Keratinocyte (primary cell): ENCODE measurements around the gene PCCA. TPM values are rescaled to one million over a fixed set of nuclear protein-coding genes. Genes with fewer than 3 reads are reported as not detected.

Experiments used
- DNase-seq: peaks from one replicate; pipeline ENCODE4 v3.0.0-alpha.2; 2011; ENCODE audit warnings: low read depth, missing footprints, low spot score
- FAIRE-seq: peaks from 2 replicates; lab custom pipeline; 2011; peaks lifted over from hg19 to GRCh38; lab: Jason Lieb, UNC
- H2AFZ ChIP-seq: 2 replicates; pipeline ENCODE4 v1.6.0; 2012; ENCODE audit warnings: low read length, control low read depth, inconsistent platforms; ENCODE audit not compliant: control insufficient read depth
- H3K27ac ChIP-seq: 2 replicates; pipeline ENCODE4 v1.5.1; 2011; ENCODE audit warnings: low read length; ENCODE audit not compliant: control insufficient read depth, insufficient read depth
- H3K27me3 ChIP-seq: 3 replicates; pipeline ENCODE4 v1.6.0; 2011; ENCODE audit warnings: low read length; ENCODE audit not compliant: control insufficient read depth, insufficient read depth; ENCODE audit errors: extremely low read depth
- H3K36me3 ChIP-seq, 2 experiments: 2 replicates in 1 of 2; 3 replicates in 1 of 2; pipeline ENCODE4 v1.5.1; 2011; ENCODE audit warnings: low read length in 2 of 2, mild to moderate bottlenecking in 1 of 2; ENCODE audit not compliant: control insufficient read depth in 2 of 2, insufficient read depth in 2 of 2; ENCODE audit errors: extremely low read depth in 1 of 2
- H3K4me1 ChIP-seq: 3 replicates; pipeline ENCODE4 v1.5.1; 2011; ENCODE audit warnings: low read length; ENCODE audit not compliant: control insufficient read depth, insufficient read depth; ENCODE audit errors: extremely low read depth
- H3K4me2 ChIP-seq: 3 replicates; pipeline ENCODE4 v1.6.0; 2011; ENCODE audit warnings: low read depth, low read length; ENCODE audit not compliant: control insufficient read depth, insufficient read depth; ENCODE audit errors: extremely low read depth
- H3K4me3 ChIP-seq, 3 experiments: fragments of 200-600 bp in 1 of 3; sonication (generic) in 1 of 3; 2 replicates in 2 of 3; 3 replicates in 1 of 3; pipeline ENCODE4 v1.5.1; 2011 to 2016; ENCODE audit warnings: low read length in 3 of 3, mild to moderate bottlenecking in 3 of 3, control low read depth in 2 of 3, inconsistent platforms in 1 of 3, low read depth in 1 of 3, mixed read lengths in 1 of 3, mixed run types in 1 of 3, moderate library complexity in 1 of 3; ENCODE audit not compliant: control insufficient read depth in 2 of 3, insufficient read depth in 2 of 3; ENCODE audit errors: extremely low read depth in 1 of 3
- H3K79me2 ChIP-seq: 2 replicates; pipeline ENCODE4 v1.6.0; 2012; ENCODE audit warnings: low read length; ENCODE audit not compliant: control insufficient read depth, insufficient read depth
- H3K9ac ChIP-seq: 3 replicates; pipeline ENCODE4 v1.6.0; 2011; ENCODE audit warnings: low read length; ENCODE audit not compliant: control insufficient read depth, insufficient read depth; ENCODE audit errors: extremely low read depth
- H3K9me1 ChIP-seq: 3 replicates; pipeline ENCODE4 v1.6.0; 2011; ENCODE audit warnings: low read length; ENCODE audit not compliant: control insufficient read depth, insufficient read depth; ENCODE audit errors: extremely low read depth
- H3K9me3 ChIP-seq: 2 replicates; pipeline ENCODE4 v1.5.1; 2012; ENCODE audit warnings: low read depth, low read length; ENCODE audit not compliant: control insufficient read depth
- H4K20me1 ChIP-seq: 3 replicates; pipeline ENCODE4 v1.6.0; 2011; ENCODE audit warnings: low read length; ENCODE audit not compliant: control insufficient read depth, insufficient read depth; ENCODE audit errors: extremely low read depth
- CTCF ChIP-seq, 3 experiments: IDR thresholded peaks in 1 of 3; conservative IDR thresholded peaks in 1 of 3; optimal IDR thresholded peaks in 1 of 3; 2 replicates in 2 of 3; 3 replicates in 1 of 3; pipeline versions ENCODE3 to v1.5.1; 2011; ENCODE audit warnings: low read length in 3 of 3, mild to moderate bottlenecking in 3 of 3, moderate library complexity in 2 of 3, control low read depth in 1 of 3, inconsistent platforms in 1 of 3; ENCODE audit not compliant: insufficient read depth in 2 of 3; ENCODE audit errors: extremely low read depth in 1 of 3
- EZH2 ChIP-seq: IDR thresholded peaks from one replicate; pipeline ENCODE4 v1.6.1; 2012; ENCODE audit warnings: inconsistent platforms, mild to moderate bottlenecking, low read length, moderate library complexity
- dilution Hi-C: fragments of 300-500 bp; cut with MboI; formaldehyde crosslinking; loops from one replicate; pipeline ENCODE4 v1.7.0; 2020; ENCODE audit warnings: low sequenced_read_pairs; ENCODE audit not compliant: extremely low pct_ligation_motif_present
- polyA plus RNA-seq, 5 experiments: library from polyadenylated mRNA; depleted of rRNA in 3 of 5; stranded (reverse) in 3 of 5; stranded (forward) in 1 of 5; unstranded in 1 of 5; fragments of >200 nt; gene quantifications; 1 replicate in 1 of 5; 2 replicates in 3 of 5; 3 replicates in 1 of 5; pipeline versions ENCODE4 v1.2.1 to v1.2.3, GENCODE V29; 2011 to 2012; ENCODE audit warnings: missing spikeins in 2 of 5, low read depth in 1 of 5, low replicate concordance in 1 of 5

PCCA gene
- polyA plus RNA-seq, 1 donor (not counting 4 experiments of a cell fraction or from before 2014, with no cell fraction given), result 8.1 TPM

- no peak for DNase-seq
- no peaks in the 10 kb centered on the region for H3K4me1 ChIP-seq
- no peak for FAIRE-seq
- no peak overlapping the region for H2AFZ ChIP-seq
- H3K4me2 ChIP-seq, result no peak overlapping the region
- H3K9ac ChIP-seq, result no peak overlapping the region
- H3K27me3 ChIP-seq, result no peaks in the 10 kb centered on the region
- TF ChIP-seq EZH2 (no peak), CTCF (optimal IDR thresholded peaks at IDR 0.05 in 1 of 3, IDR thresholded peaks at IDR 0.05 in 1 of 3, conservative IDR thresholded peaks at IDR 0.05 in 1 of 3; ENCODE audit: extremely low read depth in 1 of 3, insufficient read depth in 2 of 3, low read length in 3 of 3) (no peak)
- H3K27ac ChIP-seq, result no peak overlapping the region
- dilution Hi-C loops, result loop anchor here (10.0 kb wide), 1 partner anchor 64 kb away; no protein-coding TSS in a partner anchor
- H3K9me3 ChIP-seq, result no peaks in the 10 kb centered on the region
- peaks cover 0 to 2% of the 10 kb centered on the region in 2 experiments for H3K36me3 ChIP-seq
- no peaks in the 10 kb centered on the region for H3K79me2 ChIP-seq
- no peak overlapping the region for H3K4me3 ChIP-seq
- H3K9me1 ChIP-seq, result no peaks in the 10 kb centered on the region
- no peaks in the 10 kb centered on the region for H4K20me1 ChIP-seq
Measured at GRCh38 chr13:100330662-100331061, 241.8 kb downstream of the PCCA start.

- TF ChIP-seq EZH2 (no peak), CTCF (optimal IDR thresholded peaks at IDR 0.05 in 1 of 3, IDR thresholded peaks at IDR 0.05 in 1 of 3, conservative IDR thresholded peaks at IDR 0.05 in 1 of 3; ENCODE audit: extremely low read depth in 1 of 3, insufficient read depth in 2 of 3, low read length in 3 of 3) (no peak)
- no peak overlapping the region for H3K27ac ChIP-seq
- no peaks in the 10 kb centered on the region for H3K79me2 ChIP-seq
Measured at GRCh38 chr13:100333141-100333540, 244.2 kb downstream of the PCCA start.

More at GRCh38 chr13:100333141-100333540, 244.2 kb downstream of the PCCA start:
- Histone ChIP-seq H3K27me3 (no peaks in the 10 kb centered on the region), H3K4me2 (no peak overlapping the region), H3K4me1 (no peaks in the 10 kb centered on the region), H3K36me3 (peaks cover 0 to 2% of the 10 kb centered on the region in 2 experiments), H4K20me1 (no peaks in the 10 kb centered on the region), H3K4me3 (no peak overlapping the region), H3K9ac (no peak overlapping the region), H2AFZ (no peak overlapping the region), H3K9me3 (no peaks in the 10 kb centered on the region), H3K9me1 (no peaks in the 10 kb centered on the region)
- no peak for DNase-seq
- FAIRE-seq, result no peak
- dilution Hi-C loops, result loop anchor here (10.0 kb wide), 1 partner anchor 62 kb away; no protein-coding TSS in a partner anchor
